GM23338 (cell line): ENCODE data around the gene CMC2. TPM values are rescaled to one million over a fixed set of nuclear protein-coding genes. Genes with fewer than 3 reads are reported as not detected.

Experiments
- ATAC-seq: fragments of 200-7000 bp; cut with Tn5 transposase; 3 replicates; pipeline ENCODE4 v1.9.1; 2020
- DNase-seq: peaks from one replicate; pipeline ENCODE4 v3.0.0-alpha.2; 2015; ENCODE audit warnings: low spot score
- H2AFZ ChIP-seq: fragments of 200-600 bp; sonication (generic); 2 replicates; pipeline ENCODE4 v1.8.0; 2016; ENCODE audit warnings: antibody characterized with exemption, mild to moderate bottlenecking, moderate library complexity
- H3F3A ChIP-seq: fragments of 200-600 bp; sonication (generic); replicated peaks from 2 replicates; pipeline ENCODE4 v1.8.0; 2017; ENCODE audit warnings: antibody characterized with exemption, mixed run types, low read depth
- H3K27ac ChIP-seq: fragments of 200-600 bp; sonication (generic); 2 replicates; pipeline ENCODE4 v1.6.1; 2016; ENCODE audit warnings: low read depth
- H3K27me3 ChIP-seq: fragments of 200-600 bp; sonication (generic); 2 replicates; pipeline ENCODE4 v1.8.0; 2016; ENCODE audit warnings: mild to moderate bottlenecking, mixed run types, moderate library complexity; ENCODE audit not compliant: insufficient read depth
- H3K36me3 ChIP-seq: fragments of 200-600 bp; sonication (generic); 2 replicates; pipeline ENCODE4 v1.8.0; 2016; ENCODE audit warnings: mild to moderate bottlenecking; ENCODE audit not compliant: insufficient read depth
- H3K4me1 ChIP-seq: fragments of 200-600 bp; sonication (generic); 2 replicates; pipeline ENCODE4 v1.8.0; 2016; ENCODE audit warnings: mild to moderate bottlenecking, moderate library complexity; ENCODE audit not compliant: insufficient read depth
- H3K4me2 ChIP-seq: fragments of 200-600 bp; sonication (generic); 2 replicates; pipeline ENCODE4 v1.7.1; 2017; ENCODE audit warnings: mixed run types
- H3K4me3 ChIP-seq: fragments of 200-600 bp; sonication (generic); 2 replicates; pipeline ENCODE4 v1.6.1; 2016; ENCODE audit warnings: mixed run types
- H3K79me2 ChIP-seq: fragments of 200-600 bp; sonication (generic); replicated peaks from 2 replicates; pipeline ENCODE4 v1.8.0; 2017; ENCODE audit warnings: mild to moderate bottlenecking; ENCODE audit not compliant: insufficient read depth
- H3K9me2 ChIP-seq: fragments of 200-600 bp; sonication (generic); 2 replicates; pipeline ENCODE4 v1.8.0; 2017; ENCODE audit not compliant: insufficient read depth
- H4K20me1 ChIP-seq: fragments of 200-600 bp; sonication (generic); replicated peaks from 2 replicates; pipeline ENCODE4 v1.8.0; 2017; ENCODE audit warnings: mild to moderate bottlenecking; ENCODE audit not compliant: insufficient read depth
- H3K27ac Mint-ChIP-seq: 2 replicates; pipeline ENCODE4 v1.8.0; 2020; ENCODE audit warnings: inconsistent platforms, mild to moderate bottlenecking, moderate library complexity, mixed read lengths
- H3K27me3 Mint-ChIP-seq: 3 replicates; pipeline ENCODE4 v1.8.0; 2022; ENCODE audit warnings: low read depth, mild to moderate bottlenecking, moderate library complexity, mixed read lengths, inconsistent platforms; ENCODE audit not compliant: insufficient read depth, poor library complexity
- H3K36me3 Mint-ChIP-seq: 3 replicates; pipeline ENCODE4 v1.8.0; 2021; ENCODE audit warnings: low read depth, mild to moderate bottlenecking, inconsistent platforms, moderate library complexity, mixed read lengths
- H3K4me1 Mint-ChIP-seq: 3 replicates; pipeline ENCODE4 v1.8.0; 2020; ENCODE audit warnings: mild to moderate bottlenecking, inconsistent platforms, mixed read lengths
- H3K4me3 Mint-ChIP-seq: 3 replicates; pipeline ENCODE4 v1.8.0; 2021; ENCODE audit warnings: moderate library complexity, mild to moderate bottlenecking, inconsistent platforms, mixed read lengths
- H3K9me3 Mint-ChIP-seq: 3 replicates; pipeline ENCODE4 v1.8.0; 2020; ENCODE audit warnings: moderate library complexity, mild to moderate bottlenecking, inconsistent platforms, mixed read lengths
- CREB1 ChIP-seq: fragments of 250-450 bp; sonication (Bioruptor Pico); IDR thresholded peaks from 2 replicates; pipeline ENCODE4 v1.5.0; 2020; ENCODE audit warnings: low read depth, mild to moderate bottlenecking, moderate library complexity
- EZH2 ChIP-seq: fragments of 200-600 bp; sonication (generic); IDR thresholded peaks from one replicate; pipeline ENCODE4 v1.8.0; 2017; ENCODE audit warnings: antibody characterized with exemption, mild to moderate bottlenecking, low read depth; ENCODE audit not compliant: unreplicated experiment
- EZH2phosphoT487 ChIP-seq: fragments of 200-600 bp; sonication (generic); IDR thresholded peaks from one replicate; pipeline ENCODE4 v1.8.1; 2018; ENCODE audit warnings: antibody characterized with exemption; ENCODE audit not compliant: unreplicated experiment
- JUNB ChIP-seq: IDR thresholded peaks from one replicate; pipeline ENCODE4 v1.6.1; 2016; ENCODE audit warnings: antibody characterized with exemption; ENCODE audit not compliant: unreplicated experiment
- NANOG ChIP-seq: IDR thresholded peaks from 2 replicates; pipeline ENCODE4 v1.6.1; 2016; ENCODE audit warnings: antibody characterized with exemption, borderline replicate concordance
- POLR2AphosphoS5 ChIP-seq: IDR thresholded peaks from 2 replicates; pipeline ENCODE4 v1.6.1; 2016; ENCODE audit warnings: antibody characterized with exemption, low read depth
- STAT1 ChIP-seq: IDR thresholded peaks from one replicate; pipeline ENCODE4 v1.6.1; 2016; ENCODE audit warnings: antibody characterized with exemption; ENCODE audit not compliant: unreplicated experiment
- ZNF331 ChIP-seq: fragments of 250-450 bp; sonication (Bioruptor Pico); IDR thresholded peaks from 2 replicates; pipeline ENCODE4 v1.5.0; 2020; ENCODE audit warnings: low read depth, mild to moderate bottlenecking, moderate library complexity
- polyA plus RNA-seq: library from polyadenylated mRNA; unstranded; fragments of >200 nt; fragmentation: Nextera tagmentation; extraction: Ambion mirVana; gene quantifications from 2 replicates; pipeline ENCODE4 v1.2.1, GENCODE V29; 2016
- total RNA-seq: library from RNA; depleted of rRNA; stranded (reverse); fragments of >200 nt; shearing (Covaris generic); gene quantifications from 2 replicates; pipeline ENCODE4 v1.2.3, GENCODE V29; 2014
- TF ChIP-seq, protein P1 (sequence below), 2 experiments: fragments of 200-600 bp in 1 of 2; sonication (generic) in 1 of 2; conservative IDR thresholded peaks; 2 replicates each; pipeline versions ENCODE4 v1.5.1 to v1.6.1; 2016 to 2017; ENCODE audit warnings: antibody characterized with exemption in 2 of 2, low read depth in 2 of 2, mild to moderate bottlenecking in 2 of 2, moderate library complexity in 1 of 2

The CMC2 gene
- total and polyA plus RNA-seq, 2 experiments from 2014 or later: 35.7 to 211 TPM

DNA sequence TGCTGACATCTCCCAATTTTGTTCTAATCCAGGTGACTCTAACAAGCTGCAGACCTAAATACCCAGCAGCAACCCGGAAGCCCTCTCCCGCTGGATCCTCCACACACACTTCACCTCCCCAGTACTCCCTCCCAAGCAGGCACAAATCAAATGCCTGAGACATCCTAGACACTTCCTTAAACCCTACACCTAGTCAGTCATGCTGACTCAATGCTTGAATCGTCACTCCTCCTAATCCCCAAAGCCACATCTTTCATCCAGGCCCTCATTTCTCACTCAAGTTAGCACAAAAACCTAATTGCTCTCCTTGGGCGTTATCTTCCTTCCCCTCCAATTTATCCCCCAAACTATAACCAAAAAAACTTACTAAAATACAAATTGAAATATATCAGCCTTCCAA, 32.7 kb downstream of the CMC2 start (continued):
- TF ChIP-seq POLR2AphosphoS5 (no peak), ZNF331 (CRISPR knock-in tag) (no peak), EZH2phosphoT487 (no peak), JUNB (no peak), EZH2 (no peak)
- TF ChIP-seq, protein P1, sequence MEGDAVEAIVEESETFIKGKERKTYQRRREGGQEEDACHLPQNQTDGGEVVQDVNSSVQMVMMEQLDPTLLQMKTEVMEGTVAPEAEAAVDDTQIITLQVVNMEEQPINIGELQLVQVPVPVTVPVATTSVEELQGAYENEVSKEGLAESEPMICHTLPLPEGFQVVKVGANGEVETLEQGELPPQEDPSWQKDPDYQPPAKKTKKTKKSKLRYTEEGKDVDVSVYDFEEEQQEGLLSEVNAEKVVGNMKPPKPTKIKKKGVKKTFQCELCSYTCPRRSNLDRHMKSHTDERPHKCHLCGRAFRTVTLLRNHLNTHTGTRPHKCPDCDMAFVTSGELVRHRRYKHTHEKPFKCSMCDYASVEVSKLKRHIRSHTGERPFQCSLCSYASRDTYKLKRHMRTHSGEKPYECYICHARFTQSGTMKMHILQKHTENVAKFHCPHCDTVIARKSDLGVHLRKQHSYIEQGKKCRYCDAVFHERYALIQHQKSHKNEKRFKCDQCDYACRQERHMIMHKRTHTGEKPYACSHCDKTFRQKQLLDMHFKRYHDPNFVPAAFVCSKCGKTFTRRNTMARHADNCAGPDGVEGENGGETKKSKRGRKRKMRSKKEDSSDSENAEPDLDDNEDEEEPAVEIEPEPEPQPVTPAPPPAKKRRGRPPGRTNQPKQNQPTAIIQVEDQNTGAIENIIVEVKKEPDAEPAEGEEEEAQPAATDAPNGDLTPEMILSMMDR (conservative IDR thresholded peaks at IDR 0.05; ENCODE audit: low read depth in 2 of 2): no peak

DNA sequence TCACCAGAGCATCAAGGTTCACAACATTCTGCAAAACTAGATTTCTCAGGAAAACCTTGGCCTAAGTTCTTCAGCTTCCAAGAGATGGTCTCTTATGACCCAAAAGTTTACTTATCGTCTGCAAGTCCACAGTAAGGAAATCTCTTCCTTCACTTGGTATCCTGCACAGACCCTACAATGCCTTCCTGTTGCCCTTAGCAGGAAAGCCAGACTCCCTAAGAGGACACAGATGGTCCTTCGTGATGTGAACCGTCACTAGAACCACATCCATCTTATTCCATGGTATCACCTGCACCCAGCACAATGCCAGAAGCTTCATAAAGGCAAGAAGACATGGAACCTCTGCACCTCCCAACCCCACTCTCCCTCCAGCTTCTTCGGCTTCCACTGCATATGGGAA, 34.1 kb downstream of the CMC2 start:
- no peaks in the 10 kb centered on the region for H3K9me2 ChIP-seq
- ATAC-seq (no peak), DNase-seq (no peak)
- H2AFZ ChIP-seq: no peak overlapping the region
- no peaks in the 10 kb centered on the region for H3K79me2 ChIP-seq
- H3K36me3 Mint-ChIP-seq: no peaks in the 10 kb centered on the region; the same call in 2 of the 3 replicates
- no peak overlapping the region for H3K27ac Mint-ChIP-seq
- H3K4me1 ChIP-seq: no peaks in the 10 kb centered on the region
- H3K27me3 Mint-ChIP-seq: peaks cover 2% of the 10 kb centered on the region
- H3K9me3 Mint-ChIP-seq: no peaks in the 10 kb centered on the region
- H4K20me1 ChIP-seq: peaks cover 6% of the 10 kb centered on the region; the same call in 1 of the 2 replicates
- peaks cover 2% of the 10 kb centered on the region; the same call in 2 of the 3 replicates for H3K4me1 Mint-ChIP-seq
- H3K27me3 ChIP-seq: no peaks in the 10 kb centered on the region
- no peaks in the 10 kb centered on the region for H3K36me3 ChIP-seq
- no peak overlapping the region for H3K4me3 Mint-ChIP-seq
- H3K27ac ChIP-seq: no peak overlapping the region
- H3K4me2 ChIP-seq: no peak overlapping the region
- TF ChIP-seq EZH2phosphoT487 (no peak), EZH2 (no peak), NANOG (no peak), CREB1 (CRISPR knock-in tag) (no peak), ZNF331 (CRISPR knock-in tag) (no peak)
- no peaks in the 10 kb centered on the region for H3F3A ChIP-seq
- no peak overlapping the region for H3K4me3 ChIP-seq

DNA sequence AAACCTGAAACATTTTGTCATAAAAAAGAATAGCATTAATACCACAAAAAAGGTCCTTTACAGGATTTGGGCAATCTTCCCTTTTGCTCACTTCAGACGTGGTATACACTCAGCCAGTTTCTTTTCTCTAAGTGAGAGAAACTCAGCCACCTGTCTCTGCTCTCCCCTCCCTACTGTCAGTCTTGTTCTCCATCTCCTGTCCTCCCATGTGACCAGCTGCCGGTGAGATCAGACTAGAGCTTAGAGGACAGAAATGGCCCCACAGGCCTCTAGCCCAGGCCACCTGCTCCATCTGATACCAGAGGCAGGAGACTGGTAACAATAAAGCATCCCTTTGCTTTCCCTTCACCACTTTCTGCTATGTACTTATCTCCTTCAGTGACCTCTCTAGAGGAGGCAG, 34.9 kb downstream of the CMC2 start:
- Histone ChIP-seq H4K20me1 (peaks cover 5% of the 10 kb centered on the region; the same call in 1 of the 2 replicates), H3K27me3 (no peaks in the 10 kb centered on the region), H3K4me2 (no peak overlapping the region), H3K4me1 (no peaks in the 10 kb centered on the region), H3F3A (no peaks in the 10 kb centered on the region), H3K36me3 (no peaks in the 10 kb centered on the region), H3K79me2 (no peaks in the 10 kb centered on the region), H3K9me2 (no peaks in the 10 kb centered on the region), H3K27ac (no peak overlapping the region), H3K4me3 (no peak overlapping the region), H2AFZ (no peak overlapping the region)
- Mint-ChIP-seq H3K27ac (no peak overlapping the region), H3K36me3 (no peaks in the 10 kb centered on the region; the same call in 2 of the 3 replicates), H3K4me1 (peaks cover 2% of the 10 kb centered on the region; the same call in 2 of the 3 replicates), H3K4me3 (no peak overlapping the region), H3K9me3 (no peaks in the 10 kb centered on the region), H3K27me3 (peaks cover 2% of the 10 kb centered on the region)
- no peak for TF ChIP-seq ZNF331 (CRISPR knock-in tag)
- TF ChIP-seq, protein P1 (conservative IDR thresholded peaks at IDR 0.05; ENCODE audit: low read depth in 2 of 2): no peak
- TF ChIP-seq POLR2AphosphoS5: no peak
- TF ChIP-seq STAT1: no peak
- no peak for TF ChIP-seq EZH2phosphoT487
- DNase-seq (no peak), ATAC-seq (no peak)
